Measurements from ENCODE around the gene MAP1LC3B2. TPM values are rescaled to one million over a fixed set of nuclear protein-coding genes. Genes with fewer than 3 reads are reported as not detected.
"Not testable (repeated sequence)": the region's sequence is repeated elsewhere in the genome, so short reads cannot be mapped to it uniquely, and the experiment has no call there.

MAP1LC3B2 gene
- total RNA-seq, 1 donor from 2014 or later = 0.82 TPM

GRCh38 chr12:116556964-116557698 lies 2.0 kb upstream of the MAP1LC3B2 start:
- DNase-seq (ENCODE audit: extremely low read depth, low read depth, low spot score) = no peak

- no peak for DNase-seq (ENCODE audit: extremely low read depth, low read depth, low spot score)
Observed at GRCh38 chr12:116558280-116559161, 660 bp upstream of the MAP1LC3B2 start.

- DNase-seq (ENCODE audit: extremely low read depth, low read depth, low spot score) = no peak
Observed at GRCh38 chr12:116561181-116561821, 2.1 kb downstream of the MAP1LC3B2 start.

GRCh38 chr12:116562090-116562489 lies 2.9 kb downstream of the MAP1LC3B2 start:
- no peak for DNase-seq (ENCODE audit: extremely low read depth, low read depth, low spot score)

- DNase-seq (ENCODE audit: extremely low read depth, low read depth, low spot score) = no peak
Observed at GRCh38 chr12:116563262-116563661, 4.1 kb downstream of the MAP1LC3B2 start.

- DNase-seq (ENCODE audit: extremely low read depth, low read depth, low spot score) = no peak
Observed at GRCh38 chr12:116564080-116564479, 4.9 kb downstream of the MAP1LC3B2 start.

- DNase-seq (ENCODE audit: extremely low read depth, low read depth, low spot score) = not testable (repeated sequence)
Observed at GRCh38 chr12:116565221-116565620, 6.0 kb downstream of the MAP1LC3B2 start.

GRCh38 chr12:116565963-116566362 lies 6.8 kb downstream of the MAP1LC3B2 start:
- no peak for DNase-seq (ENCODE audit: extremely low read depth, low read depth, low spot score)

GRCh38 chr12:116568203-116568602 lies 9.0 kb downstream of the MAP1LC3B2 start:
- no peak for DNase-seq (ENCODE audit: extremely low read depth, low read depth, low spot score)

- DNase-seq (ENCODE audit: extremely low read depth, low read depth, low spot score) = no peak
Observed at GRCh38 chr12:116571089-116571488, 11.9 kb downstream of the MAP1LC3B2 start.

- no peak for DNase-seq (ENCODE audit: extremely low read depth, low read depth, low spot score)
Observed at GRCh38 chr12:116573776-116574175, 14.6 kb downstream of the MAP1LC3B2 start.

GRCh38 chr12:116575754-116576153 lies 16.6 kb downstream of the MAP1LC3B2 start:
- not testable (repeated sequence) for DNase-seq (ENCODE audit: extremely low read depth, low read depth, low spot score)

GRCh38 chr12:116577154-116577561 lies 18.0 kb downstream of the MAP1LC3B2 start:
- DNase-seq (ENCODE audit: extremely low read depth, low read depth, low spot score) = no peak

GRCh38 chr12:116578051-116578450 lies 18.9 kb downstream of the MAP1LC3B2 start:
- no peak for DNase-seq (ENCODE audit: extremely low read depth, low read depth, low spot score)

GRCh38 chr12:116582610-116583009 lies 23.4 kb downstream of the MAP1LC3B2 start:
- DNase-seq (ENCODE audit: extremely low read depth, low read depth, low spot score) = no peak

GRCh38 chr12:116583129-116583694 lies 24.0 kb downstream of the MAP1LC3B2 start:
- DNase-seq (ENCODE audit: extremely low read depth, low read depth, low spot score) = no peak

GRCh38 chr12:116587270-116587669 lies 28.1 kb downstream of the MAP1LC3B2 start:
- no peak for DNase-seq (ENCODE audit: extremely low read depth, low read depth, low spot score)

- no peak for DNase-seq (ENCODE audit: extremely low read depth, low read depth, low spot score)
Observed at GRCh38 chr12:116588390-116589028, 29.3 kb downstream of the MAP1LC3B2 start.

GRCh38 chr12:116589581-116589980 lies 30.4 kb downstream of the MAP1LC3B2 start:
- DNase-seq (ENCODE audit: extremely low read depth, low read depth, low spot score) = no peak

- DNase-seq (ENCODE audit: extremely low read depth, low read depth, low spot score) = no peak
Observed at GRCh38 chr12:116590561-116590960, 31.4 kb downstream of the MAP1LC3B2 start.

All from glomerular endothelial cell (primary cell).